H1 (cell line): Measurements from ENCODE around the gene ZNF750. TPM values are rescaled to one million over a fixed set of nuclear protein-coding genes. Genes with fewer than 3 reads are reported as not detected.

Source experiments
- CBX8 ChIP-seq: fragments of 300-800, 300-1000 bp; sonication (generic); IDR thresholded peaks from 2 replicates; pipeline ENCODE4 v1.7.1; 2016; ENCODE audit warnings: low read depth, low read length, borderline replicate concordance
- GABPA ChIP-seq: IDR thresholded peaks from 2 replicates; pipeline ENCODE4 v1.6.1; 2011; ENCODE audit warnings: mild to moderate bottlenecking, low read length, moderate library complexity, borderline replicate concordance; ENCODE audit not compliant: insufficient read depth
- KDM5A ChIP-seq: fragments of 200-600 bp; IDR thresholded peaks from 2 replicates; pipeline ENCODE4 v1.7.1; 2012; ENCODE audit warnings: mild to moderate bottlenecking, low read length, inconsistent platforms, mixed read lengths
- POU5F1 ChIP-seq: IDR thresholded peaks from 2 replicates; pipeline ENCODE4 v1.6.1; 2011; ENCODE audit warnings: low read depth, mild to moderate bottlenecking, low read length, moderate library complexity
- RXRA ChIP-seq: IDR thresholded peaks from 2 replicates; pipeline ENCODE4 v1.6.1; 2011; ENCODE audit warnings: low read depth, mild to moderate bottlenecking, low read length, moderate library complexity; ENCODE audit not compliant: insufficient read depth
- TAF1 ChIP-seq: IDR thresholded peaks from 2 replicates; pipeline ENCODE4 v1.6.1; 2011; ENCODE audit warnings: mild to moderate bottlenecking, low read depth, low read length
- TAF7 ChIP-seq: optimal IDR thresholded peaks from 2 replicates; pipeline ENCODE3; 2011; ENCODE audit warnings: low read depth, mild to moderate bottlenecking, inconsistent platforms, low read length, moderate library complexity, borderline replicate concordance
- polyA plus RNA-seq, 7 experiments: library from polyadenylated mRNA; depleted of rRNA in 3 of 7; stranded (reverse) in 5 of 7; unstranded in 2 of 7; fragments of >200 nt in 5 of 7; fragments of 200-250 nt in 2 of 7; gene quantifications; 1 replicate in 5 of 7; 2 replicates in 1 of 7; 4 replicates in 1 of 7; pipeline versions ENCODE4 v1.2.1 to v1.2.3, GENCODE V29; 2011 to 2013; ENCODE audit warnings: missing spikeins in 2 of 7, mixed read lengths in 2 of 7
- total RNA-seq: library from RNA; stranded (reverse); fragmentation: NEBNext Ultra II Directional; extraction: Animal tissue kit (Norgen Biotek cat#: 25700); gene quantifications from 2 replicates; pipeline ENCODE4 v1.2.1, GENCODE V29; 2021
- TF ChIP-seq, protein P1 (sequence below): fragments of 300-600 bp; sonication (generic); IDR thresholded peaks from 2 replicates; pipeline ENCODE4 v1.7.1; 2012; ENCODE audit warnings: low read length, moderate library complexity, mild to moderate bottlenecking, inconsistent platforms; ENCODE audit not compliant: insufficient replicate concordance
- TF ChIP-seq, protein P2 (sequence below): IDR thresholded peaks from 2 replicates; pipeline ENCODE4 v1.6.1; 2012; ENCODE audit warnings: low read length, inconsistent platforms
- TF ChIP-seq, protein P3 (sequence below): IDR thresholded peaks from 2 replicates; pipeline ENCODE4 v1.6.1; 2012; ENCODE audit warnings: inconsistent platforms

ZNF750 gene
- total and polyA plus RNA-seq, 2 of the 8 experiments (the other 6 are each of a cell fraction or from before 2014, with no cell fraction given): not detected

DNA sequence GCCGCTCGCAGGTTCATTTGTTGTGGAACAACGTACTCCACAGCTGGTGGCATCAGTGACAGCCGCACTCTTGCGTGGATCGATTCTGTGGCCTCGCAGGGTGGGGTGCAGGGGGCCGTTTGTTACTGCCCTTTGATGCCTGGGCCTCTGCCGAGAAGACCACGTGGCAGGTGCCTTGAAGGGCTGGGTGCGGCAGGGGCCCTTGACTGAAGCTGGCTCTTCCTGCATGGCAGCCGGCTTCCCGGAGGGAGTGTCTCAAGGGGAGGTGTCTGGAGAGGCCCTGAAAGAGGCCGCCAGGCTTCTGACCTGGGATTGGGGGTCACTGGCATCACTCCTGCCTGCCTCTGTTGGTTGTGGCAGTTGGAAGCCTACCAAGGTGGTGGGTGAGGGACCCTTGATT is 44.2 kb downstream of the ZNF750 start (continued):
- TF ChIP-seq, protein P1, sequence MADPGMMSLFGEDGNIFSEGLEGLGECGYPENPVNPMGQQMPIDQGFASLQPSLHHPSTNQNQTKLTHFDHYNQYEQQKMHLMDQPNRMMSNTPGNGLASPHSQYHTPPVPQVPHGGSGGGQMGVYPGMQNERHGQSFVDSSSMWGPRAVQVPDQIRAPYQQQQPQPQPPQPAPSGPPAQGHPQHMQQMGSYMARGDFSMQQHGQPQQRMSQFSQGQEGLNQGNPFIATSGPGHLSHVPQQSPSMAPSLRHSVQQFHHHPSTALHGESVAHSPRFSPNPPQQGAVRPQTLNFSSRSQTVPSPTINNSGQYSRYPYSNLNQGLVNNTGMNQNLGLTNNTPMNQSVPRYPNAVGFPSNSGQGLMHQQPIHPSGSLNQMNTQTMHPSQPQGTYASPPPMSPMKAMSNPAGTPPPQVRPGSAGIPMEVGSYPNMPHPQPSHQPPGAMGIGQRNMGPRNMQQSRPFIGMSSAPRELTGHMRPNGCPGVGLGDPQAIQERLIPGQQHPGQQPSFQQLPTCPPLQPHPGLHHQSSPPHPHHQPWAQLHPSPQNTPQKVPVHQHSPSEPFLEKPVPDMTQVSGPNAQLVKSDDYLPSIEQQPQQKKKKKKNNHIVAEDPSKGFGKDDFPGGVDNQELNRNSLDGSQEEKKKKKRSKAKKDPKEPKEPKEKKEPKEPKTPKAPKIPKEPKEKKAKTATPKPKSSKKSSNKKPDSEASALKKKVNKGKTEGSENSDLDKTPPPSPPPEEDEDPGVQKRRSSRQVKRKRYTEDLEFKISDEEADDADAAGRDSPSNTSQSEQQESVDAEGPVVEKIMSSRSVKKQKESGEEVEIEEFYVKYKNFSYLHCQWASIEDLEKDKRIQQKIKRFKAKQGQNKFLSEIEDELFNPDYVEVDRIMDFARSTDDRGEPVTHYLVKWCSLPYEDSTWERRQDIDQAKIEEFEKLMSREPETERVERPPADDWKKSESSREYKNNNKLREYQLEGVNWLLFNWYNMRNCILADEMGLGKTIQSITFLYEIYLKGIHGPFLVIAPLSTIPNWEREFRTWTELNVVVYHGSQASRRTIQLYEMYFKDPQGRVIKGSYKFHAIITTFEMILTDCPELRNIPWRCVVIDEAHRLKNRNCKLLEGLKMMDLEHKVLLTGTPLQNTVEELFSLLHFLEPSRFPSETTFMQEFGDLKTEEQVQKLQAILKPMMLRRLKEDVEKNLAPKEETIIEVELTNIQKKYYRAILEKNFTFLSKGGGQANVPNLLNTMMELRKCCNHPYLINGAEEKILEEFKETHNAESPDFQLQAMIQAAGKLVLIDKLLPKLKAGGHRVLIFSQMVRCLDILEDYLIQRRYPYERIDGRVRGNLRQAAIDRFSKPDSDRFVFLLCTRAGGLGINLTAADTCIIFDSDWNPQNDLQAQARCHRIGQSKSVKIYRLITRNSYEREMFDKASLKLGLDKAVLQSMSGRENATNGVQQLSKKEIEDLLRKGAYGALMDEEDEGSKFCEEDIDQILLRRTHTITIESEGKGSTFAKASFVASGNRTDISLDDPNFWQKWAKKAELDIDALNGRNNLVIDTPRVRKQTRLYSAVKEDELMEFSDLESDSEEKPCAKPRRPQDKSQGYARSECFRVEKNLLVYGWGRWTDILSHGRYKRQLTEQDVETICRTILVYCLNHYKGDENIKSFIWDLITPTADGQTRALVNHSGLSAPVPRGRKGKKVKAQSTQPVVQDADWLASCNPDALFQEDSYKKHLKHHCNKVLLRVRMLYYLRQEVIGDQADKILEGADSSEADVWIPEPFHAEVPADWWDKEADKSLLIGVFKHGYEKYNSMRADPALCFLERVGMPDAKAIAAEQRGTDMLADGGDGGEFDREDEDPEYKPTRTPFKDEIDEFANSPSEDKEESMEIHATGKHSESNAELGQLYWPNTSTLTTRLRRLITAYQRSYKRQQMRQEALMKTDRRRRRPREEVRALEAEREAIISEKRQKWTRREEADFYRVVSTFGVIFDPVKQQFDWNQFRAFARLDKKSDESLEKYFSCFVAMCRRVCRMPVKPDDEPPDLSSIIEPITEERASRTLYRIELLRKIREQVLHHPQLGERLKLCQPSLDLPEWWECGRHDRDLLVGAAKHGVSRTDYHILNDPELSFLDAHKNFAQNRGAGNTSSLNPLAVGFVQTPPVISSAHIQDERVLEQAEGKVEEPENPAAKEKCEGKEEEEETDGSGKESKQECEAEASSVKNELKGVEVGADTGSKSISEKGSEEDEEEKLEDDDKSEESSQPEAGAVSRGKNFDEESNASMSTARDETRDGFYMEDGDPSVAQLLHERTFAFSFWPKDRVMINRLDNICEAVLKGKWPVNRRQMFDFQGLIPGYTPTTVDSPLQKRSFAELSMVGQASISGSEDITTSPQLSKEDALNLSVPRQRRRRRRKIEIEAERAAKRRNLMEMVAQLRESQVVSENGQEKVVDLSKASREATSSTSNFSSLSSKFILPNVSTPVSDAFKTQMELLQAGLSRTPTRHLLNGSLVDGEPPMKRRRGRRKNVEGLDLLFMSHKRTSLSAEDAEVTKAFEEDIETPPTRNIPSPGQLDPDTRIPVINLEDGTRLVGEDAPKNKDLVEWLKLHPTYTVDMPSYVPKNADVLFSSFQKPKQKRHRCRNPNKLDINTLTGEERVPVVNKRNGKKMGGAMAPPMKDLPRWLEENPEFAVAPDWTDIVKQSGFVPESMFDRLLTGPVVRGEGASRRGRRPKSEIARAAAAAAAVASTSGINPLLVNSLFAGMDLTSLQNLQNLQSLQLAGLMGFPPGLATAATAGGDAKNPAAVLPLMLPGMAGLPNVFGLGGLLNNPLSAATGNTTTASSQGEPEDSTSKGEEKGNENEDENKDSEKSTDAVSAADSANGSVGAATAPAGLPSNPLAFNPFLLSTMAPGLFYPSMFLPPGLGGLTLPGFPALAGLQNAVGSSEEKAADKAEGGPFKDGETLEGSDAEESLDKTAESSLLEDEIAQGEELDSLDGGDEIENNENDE: no peak
- TF ChIP-seq RXRA: no peak
- TF ChIP-seq POU5F1: no peak
- TF ChIP-seq TAF7: no peak
- no peak for TF ChIP-seq KDM5A
- no peak for TF ChIP-seq TAF1
- TF ChIP-seq, protein P2, sequence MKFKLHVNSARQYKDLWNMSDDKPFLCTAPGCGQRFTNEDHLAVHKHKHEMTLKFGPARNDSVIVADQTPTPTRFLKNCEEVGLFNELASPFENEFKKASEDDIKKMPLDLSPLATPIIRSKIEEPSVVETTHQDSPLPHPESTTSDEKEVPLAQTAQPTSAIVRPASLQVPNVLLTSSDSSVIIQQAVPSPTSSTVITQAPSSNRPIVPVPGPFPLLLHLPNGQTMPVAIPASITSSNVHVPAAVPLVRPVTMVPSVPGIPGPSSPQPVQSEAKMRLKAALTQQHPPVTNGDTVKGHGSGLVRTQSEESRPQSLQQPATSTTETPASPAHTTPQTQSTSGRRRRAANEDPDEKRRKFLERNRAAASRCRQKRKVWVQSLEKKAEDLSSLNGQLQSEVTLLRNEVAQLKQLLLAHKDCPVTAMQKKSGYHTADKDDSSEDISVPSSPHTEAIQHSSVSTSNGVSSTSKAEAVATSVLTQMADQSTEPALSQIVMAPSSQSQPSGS: no peak
- TF ChIP-seq, protein P3, sequence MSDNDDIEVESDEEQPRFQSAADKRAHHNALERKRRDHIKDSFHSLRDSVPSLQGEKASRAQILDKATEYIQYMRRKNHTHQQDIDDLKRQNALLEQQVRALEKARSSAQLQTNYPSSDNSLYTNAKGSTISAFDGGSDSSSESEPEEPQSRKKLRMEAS: no peak
- no peak for TF ChIP-seq GABPA
- no peak for TF ChIP-seq CBX8
